GM19324 (cell line): Measurements from ENCODE around the gene KRT6A.

Experiments used
- ATAC-seq: cut with Tn5 transposase; IDR thresholded peaks from one replicate; pipeline ENCODE4 v1.9.1; 2021; ENCODE audit warnings: mild to moderate bottlenecking, moderate library complexity; ENCODE audit not compliant: unreplicated experiment, low FRiP score

Gene KRT6A

GRCh38 chr12:52493172-52493571, at the start of gene KRT6A:
TSS of gene KRT6A (minus strand) at chr12:52493257. CDS start at chr12:52493188, 69 bp downstream.
- no peak for ATAC-seq

DNA sequence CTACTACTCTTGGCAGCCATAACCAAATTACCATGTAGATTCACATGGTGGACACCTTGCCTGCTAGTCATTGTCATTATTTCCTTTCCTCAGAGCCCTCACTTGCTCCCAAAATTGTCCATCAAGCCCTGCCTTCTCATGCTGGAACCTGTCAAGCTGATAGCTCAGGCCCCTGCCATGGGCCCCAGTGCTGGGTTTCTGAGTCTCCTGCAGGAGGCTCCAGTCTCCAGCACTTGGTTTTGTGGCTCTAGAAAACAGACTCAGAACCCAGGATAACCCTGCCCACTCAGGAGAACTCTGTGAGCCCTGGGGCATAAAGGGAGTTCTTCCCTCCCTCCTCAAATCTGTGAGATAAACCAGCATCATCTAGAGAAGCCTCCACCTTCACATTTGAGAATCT, 49.1 kb upstream of the KRT6A start:
- no peak for ATAC-seq

DNA sequence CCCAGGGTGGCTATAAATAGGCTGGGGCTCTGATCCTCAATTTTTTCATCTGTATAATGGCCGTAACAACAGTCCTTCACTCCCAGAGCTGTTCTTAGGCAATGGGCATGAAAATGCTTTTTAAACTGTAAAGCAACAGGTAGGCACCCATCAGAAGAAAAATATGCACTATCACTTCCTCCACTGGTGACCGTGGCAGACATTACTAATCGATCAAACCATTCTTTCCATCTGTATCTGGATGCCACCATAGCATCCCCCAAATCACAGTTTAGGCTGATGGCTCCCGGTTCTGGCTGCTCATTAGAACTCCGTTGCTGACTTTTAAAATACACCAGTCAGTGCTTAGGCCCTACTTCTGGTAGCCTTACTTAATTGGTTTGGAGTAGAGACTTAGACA, 48.7 kb upstream of the KRT6A start:
- no peak for ATAC-seq

GRCh38 chr12:52540531-52540930, 47.5 kb upstream of the KRT6A start:
- ATAC-seq, result no peak

- no peak for ATAC-seq
These were observed 46.7 kb upstream of the KRT6A start for GRCh38 chr12:52539821-52540173.

- ATAC-seq, result no peak
These were observed 46.2 kb upstream of the KRT6A start for GRCh38 chr12:52539083-52539820.

GRCh38 chr12:52537101-52537500, 44.0 kb upstream of the KRT6A start:
- ATAC-seq, result no peak

DNA sequence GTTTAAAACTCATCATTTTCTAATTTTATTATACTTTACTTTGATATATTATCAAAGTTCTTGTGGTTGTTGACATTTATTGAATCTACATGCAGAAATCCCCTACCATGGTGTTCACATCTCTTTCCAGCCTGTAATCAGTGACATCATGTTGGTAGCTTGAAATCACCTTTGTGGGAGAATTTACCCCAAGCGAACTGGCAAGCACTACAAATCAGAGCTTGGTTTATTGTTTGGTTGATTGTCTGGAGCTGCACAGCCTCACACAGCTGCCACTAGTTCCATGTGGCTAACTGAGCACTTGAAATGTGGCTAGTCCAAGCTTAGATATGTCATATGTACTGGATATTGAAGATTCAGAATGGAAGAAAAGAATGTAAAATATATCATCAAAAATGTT, 42.5 kb upstream of the KRT6A start:
- no peak for ATAC-seq

DNA sequence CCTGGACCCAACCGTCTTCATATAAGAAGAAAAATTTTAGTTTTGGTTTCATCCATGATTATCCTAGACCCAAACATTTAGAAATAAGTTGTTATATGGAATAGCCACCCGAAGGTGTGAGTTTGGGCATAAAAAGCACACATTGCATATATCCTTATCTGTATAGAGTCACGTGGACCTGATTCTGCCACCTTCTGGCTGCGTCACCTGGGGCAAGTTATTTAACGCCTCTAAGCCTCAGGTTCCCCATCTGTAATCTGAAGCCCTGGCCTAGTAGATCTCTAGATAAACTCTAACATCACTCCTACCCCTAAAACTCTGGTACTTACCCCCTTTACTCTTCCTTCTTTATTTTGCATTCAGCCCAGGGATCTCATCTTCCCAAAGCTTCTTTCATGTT, 41.4 kb upstream of the KRT6A start:
- no peak for ATAC-seq

GRCh38 chr12:52533686-52534470, 40.8 kb upstream of the KRT6A start:
- no peak for ATAC-seq

DNA sequence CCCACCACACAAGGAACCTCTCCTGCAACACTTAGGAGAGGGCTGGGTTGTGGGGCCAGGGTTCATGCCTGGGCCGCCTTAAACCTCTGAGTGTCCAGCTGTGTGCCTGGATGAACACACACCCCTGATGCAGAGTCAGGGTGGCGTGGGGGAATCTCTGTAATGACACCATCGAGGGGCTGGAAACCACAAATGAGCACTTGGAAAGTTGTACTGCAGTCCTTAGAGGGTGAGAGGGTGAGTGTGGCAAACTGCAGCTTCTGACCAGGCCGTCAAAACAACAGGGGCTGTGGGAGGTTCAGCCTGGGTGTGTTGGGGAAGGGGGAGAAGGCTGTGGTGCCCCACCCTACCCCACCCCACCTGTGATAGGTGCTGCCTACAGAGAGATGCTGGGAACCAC, 39.6 kb upstream of the KRT6A start:
- no peak for ATAC-seq

- ATAC-seq, result no peak
These were observed 38.7 kb upstream of the KRT6A start for GRCh38 chr12:52531566-52532300.

GRCh38 chr12:52530905-52531304, 37.8 kb upstream of the KRT6A start:
- ATAC-seq, result no peak

GRCh38 chr12:52530366-52530765, 37.3 kb upstream of the KRT6A start:
- ATAC-seq, result no peak

DNA sequence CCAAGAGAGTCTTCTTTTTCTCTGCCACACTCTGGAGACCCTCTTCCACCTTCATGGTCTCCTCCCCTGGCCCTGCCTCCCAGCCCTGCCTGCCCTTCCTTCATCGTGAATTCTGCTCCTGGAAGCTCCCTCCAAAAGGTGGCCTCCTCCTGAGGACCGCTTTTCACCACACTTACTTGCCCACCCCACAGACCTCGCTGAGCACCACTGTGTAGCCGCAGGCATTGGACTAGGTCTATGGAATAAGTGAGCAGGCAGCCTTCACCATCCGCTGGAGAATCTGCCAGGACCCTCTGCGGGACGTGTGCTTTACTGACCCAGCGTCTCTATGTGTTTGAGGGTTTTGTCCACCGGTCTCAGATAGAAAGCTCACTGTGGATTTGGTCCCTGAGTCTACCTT, 36.8 kb upstream of the KRT6A start:
- ATAC-seq, result no peak

- no peak for ATAC-seq
These were observed 36.4 kb upstream of the KRT6A start for GRCh38 chr12:52529417-52529816.

DNA sequence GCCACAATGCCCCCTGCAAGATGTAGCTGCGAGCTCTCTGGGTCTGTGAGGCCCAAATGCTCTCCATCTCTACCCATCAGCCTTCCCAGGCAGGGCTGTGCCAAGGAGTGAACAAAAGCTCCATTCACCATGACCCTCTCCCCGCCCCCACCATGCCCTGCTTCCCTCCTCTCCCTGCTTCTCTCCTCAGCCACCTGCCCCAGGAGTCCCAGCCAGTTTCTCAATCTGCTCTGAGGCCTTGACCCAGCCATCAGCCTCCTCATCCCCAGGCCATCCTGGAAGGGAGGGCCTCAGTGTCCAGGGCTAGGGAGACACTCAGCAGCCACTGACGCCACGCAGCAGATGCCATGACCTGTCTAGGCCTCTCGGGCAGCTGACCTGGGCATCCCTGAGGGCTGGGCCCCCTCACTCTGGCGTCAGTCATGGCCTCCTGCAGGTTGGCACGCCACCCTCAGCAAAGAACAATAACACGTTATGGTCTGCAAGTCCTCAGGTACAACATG, 35.6 kb upstream of the KRT6A start:
- ATAC-seq, result no peak

DNA sequence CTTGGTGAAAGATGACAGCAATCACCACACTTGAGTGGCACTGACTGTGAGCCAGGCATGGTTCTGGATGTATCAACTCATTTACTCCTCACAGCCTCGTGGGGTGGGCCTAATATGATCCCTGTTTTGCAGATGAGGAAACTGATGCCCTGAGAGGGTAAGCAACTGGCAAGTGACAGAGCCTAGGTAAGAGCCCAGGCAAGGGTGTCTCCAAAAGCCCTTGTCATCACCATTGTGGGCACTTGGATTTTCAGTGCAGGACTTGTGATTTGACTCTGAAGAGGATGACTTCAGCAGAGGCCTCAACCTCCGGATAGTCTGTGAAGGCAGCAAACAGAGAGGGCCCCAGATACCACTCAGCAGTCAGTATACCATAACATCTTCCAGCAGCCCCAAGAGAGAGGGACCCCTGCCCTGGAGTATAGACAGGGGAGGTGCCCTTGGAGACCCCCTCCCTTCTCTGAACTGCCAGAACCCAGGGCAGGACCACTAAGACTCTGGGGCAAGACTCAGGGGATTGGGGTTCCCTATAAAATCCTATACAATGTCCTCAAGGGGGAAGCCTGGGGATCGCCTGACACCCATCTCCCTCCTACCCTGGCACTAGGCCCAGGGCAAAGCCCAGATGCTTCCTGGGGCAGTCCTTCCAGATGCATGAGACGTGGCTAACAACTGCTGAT, 34.2 kb upstream of the KRT6A start:
- no peak for ATAC-seq

- no peak for ATAC-seq
These were observed 33.5 kb upstream of the KRT6A start for GRCh38 chr12:52526511-52526951.

GRCh38 chr12:52525661-52526499, 32.8 kb upstream of the KRT6A start:
- no peak for ATAC-seq
